CD8-positive, alpha-beta memory T cell (primary cell): ENCODE data around the gene SLAIN1. TPM values are rescaled to one million over a fixed set of nuclear protein-coding genes. Genes with fewer than 3 reads are reported as not detected.

ENCODE experiments used
- CTCF ChIA-PET: fragments of 350-600 bp; sonication (Branson Sonifier 250); formaldehyde crosslinking; loops from one replicate; lab custom pipeline; 2021; ENCODE audit warnings: antibody characterized with exemption; lab: Charles Lee
- POLR2A ChIA-PET: fragments of 350-600 bp; sonication (Branson Sonifier 250); formaldehyde crosslinking; loops from one replicate; lab custom pipeline; 2021; ENCODE audit warnings: antibody characterized with exemption; lab: Charles Lee
- DNase-seq, 5 donors: peaks; one replicate each; pipeline versions ENCODE4 v3.0.0 to v3.0.0-alpha.2; 2020 to 2022; ENCODE audit warnings: mixed read lengths in 1 of 5
- H3K27ac ChIP-seq: one replicate; pipeline ENCODE4 v1.7.0; 2013; ENCODE audit warnings: low read depth, mild to moderate bottlenecking, low read length, moderate library complexity
- H3K27me3 ChIP-seq: 2 replicates; pipeline ENCODE4 v1.7.0; 2013; ENCODE audit warnings: low read length, mild to moderate bottlenecking; ENCODE audit not compliant: insufficient read depth, poor library complexity, severe bottlenecking
- H3K36me3 ChIP-seq: 2 replicates; pipeline ENCODE4 v1.7.0; 2013; ENCODE audit warnings: mild to moderate bottlenecking, low read length, moderate library complexity; ENCODE audit not compliant: insufficient read depth
- H3K4me1 ChIP-seq: 2 replicates; pipeline ENCODE4 v1.7.0; 2013; ENCODE audit warnings: mild to moderate bottlenecking, low read length, moderate library complexity; ENCODE audit not compliant: insufficient read depth
- H3K4me3 ChIP-seq: 2 replicates; pipeline ENCODE4 v1.7.0; 2013; ENCODE audit warnings: mild to moderate bottlenecking, low read length
- H3K9me3 ChIP-seq: 2 replicates; pipeline ENCODE4 v1.7.0; 2013; ENCODE audit warnings: mild to moderate bottlenecking, low read length
- H3K27ac Mint-ChIP-seq, 8 donors: one replicate each; pipeline ENCODE4 v1.8.0; 2020 to 2021; ENCODE audit warnings: mixed read lengths in 8 of 8, mild to moderate bottlenecking in 6 of 8, inconsistent platforms in 3 of 8, moderate library complexity in 3 of 8
- H3K27me3 Mint-ChIP-seq, 2 donors: one replicate each; pipeline ENCODE4 v1.8.0; 2020 to 2021; ENCODE audit warnings: mixed read lengths in 2 of 2, mild to moderate bottlenecking in 1 of 2, moderate library complexity in 1 of 2
- H3K36me3 Mint-ChIP-seq, 3 donors: one replicate each; pipeline ENCODE4 v1.8.0; 2020 to 2021; ENCODE audit warnings: mixed read lengths in 3 of 3, inconsistent platforms in 1 of 3, mild to moderate bottlenecking in 1 of 3
- H3K4me1 Mint-ChIP-seq, 3 donors: one replicate each; pipeline ENCODE4 v1.8.0; 2020 to 2021; ENCODE audit warnings: mixed read lengths in 3 of 3, inconsistent platforms in 1 of 3, mild to moderate bottlenecking in 1 of 3
- H3K4me3 Mint-ChIP-seq, 7 donors: one replicate each; pipeline ENCODE4 v1.8.0; 2020 to 2021; ENCODE audit warnings: mixed read lengths in 7 of 7, mild to moderate bottlenecking in 6 of 7, moderate library complexity in 4 of 7, inconsistent platforms in 2 of 7
- H3K9me3 Mint-ChIP-seq, 5 donors: one replicate each; pipeline ENCODE4 v1.8.0; 2020 to 2022; ENCODE audit warnings: mixed read lengths in 5 of 5, mild to moderate bottlenecking in 3 of 5, moderate library complexity in 2 of 5, inconsistent platforms in 1 of 5
- polyA plus RNA-seq: library from polyadenylated mRNA; unstranded; fragments of 300-500 nt; fragmentation: Illumina TruSeq; gene quantifications from one replicate; pipeline ENCODE4 v1.2.3, GENCODE V29; 2021
- total RNA-seq, 2 experiments: library from RNA; stranded (reverse); gene quantifications; one replicate each; pipeline ENCODE4 v1.2.3, GENCODE V29; 2021

SLAIN1 gene
- total and polyA plus RNA-seq, 3 experiments from 2014 or later, result 29.6 to 43.3 (median 31.8) TPM

DNA sequence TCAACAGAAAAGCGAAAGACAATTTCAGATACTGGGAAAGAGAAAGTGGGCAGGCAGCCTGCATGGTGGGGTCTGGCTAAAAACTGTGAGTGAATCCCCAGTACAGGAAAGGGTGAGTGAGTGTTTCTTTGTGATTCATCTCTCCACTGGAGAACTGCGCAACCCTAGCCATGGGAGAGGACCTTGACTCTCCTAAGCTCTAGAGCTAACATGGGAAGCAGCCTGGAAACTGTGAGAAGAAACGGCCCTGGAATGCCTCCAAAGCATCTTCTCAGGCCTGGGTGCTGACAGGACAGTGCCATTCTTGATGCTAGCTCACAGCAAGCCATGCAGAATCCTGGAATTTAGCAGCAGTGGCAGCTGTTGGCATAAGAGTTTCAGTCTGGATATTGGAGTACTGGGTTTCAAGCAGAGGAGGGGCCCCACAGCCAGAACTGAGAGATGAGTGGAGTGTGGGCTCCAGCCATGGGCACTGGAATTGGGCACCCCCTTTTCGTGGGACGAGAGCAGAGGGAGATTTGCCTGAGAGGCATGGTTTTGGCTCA is 18.7 kb upstream of the SLAIN1 start:
- H3K27ac Mint-ChIP-seq, result no peak overlapping the region
- Histone ChIP-seq H3K36me3 (no peaks in the 10 kb centered on the region), H3K27ac (no peak overlapping the region), H3K27me3 (peaks cover 6% of the 10 kb centered on the region), H3K9me3 (no peaks in the 10 kb centered on the region), H3K4me1 (no peaks in the 10 kb centered on the region), H3K4me3 (no peak overlapping the region)
- peaks cover 17 to 60% of the 10 kb centered on the region in 2 donors for H3K27me3 Mint-ChIP-seq
- no peaks in the 10 kb centered on the region for H3K4me1 Mint-ChIP-seq
- no peaks in the 10 kb centered on the region for H3K36me3 Mint-ChIP-seq
- ChIA-PET POLR2A (no interaction called here), CTCF (no interaction called here)
- H3K9me3 Mint-ChIP-seq, result peaks cover 0 to 8% (median 2%) of the 10 kb centered on the region in 5 donors
- H3K4me3 Mint-ChIP-seq, result no peak overlapping the region
- DNase-seq, result no peak

DNA sequence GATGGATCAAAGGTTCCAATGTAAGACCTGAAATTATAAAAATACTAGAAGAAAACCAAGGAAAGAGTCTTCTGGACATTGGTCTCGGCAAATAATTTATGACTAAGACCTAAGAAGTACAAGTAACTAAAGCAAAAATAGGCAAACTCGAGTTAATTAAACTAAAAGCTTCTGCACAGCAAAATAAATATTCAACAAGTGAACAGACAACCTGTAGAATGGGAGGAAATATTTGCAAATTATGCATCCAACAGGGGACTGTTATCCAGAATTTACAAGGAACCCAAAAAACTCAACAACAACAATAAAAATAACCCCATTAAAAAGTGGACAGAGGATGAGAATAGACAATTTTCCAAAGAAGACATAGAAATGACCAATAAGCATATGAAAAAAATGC is 9.7 kb upstream of the SLAIN1 start:
- H3K9me3 Mint-ChIP-seq, result peaks cover 0 to 8% (median 7%) of the 10 kb centered on the region in 5 donors
- peaks cover 1 to 10% of the 10 kb centered on the region in 2 donors for H3K27me3 Mint-ChIP-seq
- no peak overlapping the region for H3K27ac Mint-ChIP-seq
- no peaks in the 10 kb centered on the region for H3K4me1 Mint-ChIP-seq
- peaks cover 0 to 5% (median 0%) of the 10 kb centered on the region in 3 donors for H3K36me3 Mint-ChIP-seq
- POLR2A ChIA-PET, result no interaction called here
- Histone ChIP-seq H3K27ac (no peak overlapping the region), H3K4me1 (no peaks in the 10 kb centered on the region), H3K36me3 (no peaks in the 10 kb centered on the region), H3K9me3 (no peaks in the 10 kb centered on the region), H3K27me3 (no peaks in the 10 kb centered on the region), H3K4me3 (no peak overlapping the region)
- CTCF ChIA-PET, result no interaction called here
- DNase-seq, result no peak
- no peak overlapping the region for H3K4me3 Mint-ChIP-seq

DNA sequence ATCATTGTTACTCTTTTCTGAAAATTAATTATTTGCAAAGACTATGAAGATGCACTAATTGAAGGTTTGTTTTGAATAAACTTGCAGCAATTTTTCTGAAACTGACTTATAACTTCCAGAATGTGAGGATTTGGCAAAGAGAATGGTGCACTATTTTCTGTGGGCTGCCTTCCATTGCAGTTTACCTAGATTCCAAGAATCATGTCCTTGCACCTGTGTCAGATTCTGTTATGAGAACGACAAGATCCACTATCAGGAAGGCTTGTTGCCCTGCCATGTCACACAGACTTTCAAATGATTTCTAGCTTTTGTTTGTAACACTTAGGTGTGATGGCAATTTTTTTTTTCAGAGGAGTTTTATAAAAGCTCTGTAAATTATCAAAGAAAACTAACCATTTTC is 5.6 kb upstream of the SLAIN1 start:
- Mint-ChIP-seq H3K9me3 (peaks cover 0 to 5% (median 0%) of the 10 kb centered on the region in 5 donors), H3K4me1 (peaks cover 14 to 22% (median 18%) of the 10 kb centered on the region in 3 donors), H3K27ac (no peak overlapping the region), H3K36me3 (no peaks in the 10 kb centered on the region), H3K4me3 (no peak overlapping the region), H3K27me3 (peaks cover 1 to 10% of the 10 kb centered on the region in 2 donors)
- ChIA-PET POLR2A (no interaction called here), CTCF (no interaction called here)
- DNase-seq, result no peak
- H3K36me3 ChIP-seq, result no peaks in the 10 kb centered on the region
- H3K9me3 ChIP-seq, result no peaks in the 10 kb centered on the region
- H3K4me1 ChIP-seq, result peaks cover 13% of the 10 kb centered on the region
- no peak overlapping the region for H3K4me3 ChIP-seq
- no peaks in the 10 kb centered on the region for H3K27me3 ChIP-seq
- no peak overlapping the region for H3K27ac ChIP-seq

DNA sequence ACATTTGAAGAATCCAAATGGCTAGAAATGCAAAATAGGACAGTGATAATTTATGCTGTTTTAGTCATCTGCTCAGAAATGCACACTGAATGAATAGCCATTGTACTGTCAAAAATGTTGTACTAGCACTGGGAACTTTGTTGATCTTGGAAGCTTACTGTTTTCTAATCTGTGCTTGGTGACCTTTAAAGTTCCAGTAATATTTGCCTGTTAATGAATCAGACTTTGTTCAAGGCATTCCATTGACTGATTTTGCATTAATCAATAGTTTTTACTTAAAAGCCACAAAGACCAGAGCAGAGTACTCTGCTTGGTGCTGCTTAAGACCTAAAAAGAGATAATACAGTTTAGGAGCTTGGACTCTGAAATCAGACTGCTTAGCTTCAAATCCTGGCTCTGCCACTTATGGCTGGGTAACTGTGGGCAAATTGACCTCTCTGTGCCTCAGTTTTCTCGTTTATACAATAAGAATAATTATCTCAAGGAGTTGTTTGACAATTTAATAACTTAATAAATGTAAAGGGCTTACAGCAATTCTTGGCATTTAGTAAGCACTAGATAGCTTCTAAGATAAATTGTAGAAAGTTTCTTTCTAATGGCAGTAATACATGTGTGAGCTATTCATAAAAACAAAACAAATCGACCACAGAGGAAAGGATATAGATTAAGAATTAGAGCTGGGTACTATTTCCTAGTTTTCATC is 4.6 kb upstream of the SLAIN1 start:
- peaks cover 17% of the 10 kb centered on the region for H3K4me1 ChIP-seq
- POLR2A ChIA-PET, result no interaction called here
- H3K27me3 ChIP-seq, result no peaks in the 10 kb centered on the region
- Mint-ChIP-seq H3K27ac (no peak overlapping the region), H3K4me3 (peak overlapping the region in 1 of 7 donors; percentile 27), H3K4me1 (peaks cover 17 to 25% (median 21%) of the 10 kb centered on the region in 3 donors), H3K36me3 (peaks cover 0 to 2% (median 0%) of the 10 kb centered on the region in 3 donors), H3K9me3 (no peaks in the 10 kb centered on the region), H3K27me3 (peaks cover 1 to 2% of the 10 kb centered on the region in 2 donors)
- H3K9me3 ChIP-seq, result no peaks in the 10 kb centered on the region
- CTCF ChIA-PET, result no interaction called here
- H3K36me3 ChIP-seq, result no peaks in the 10 kb centered on the region
- no peak for DNase-seq
- no peak overlapping the region for H3K4me3 ChIP-seq
- no peak overlapping the region for H3K27ac ChIP-seq

DNA sequence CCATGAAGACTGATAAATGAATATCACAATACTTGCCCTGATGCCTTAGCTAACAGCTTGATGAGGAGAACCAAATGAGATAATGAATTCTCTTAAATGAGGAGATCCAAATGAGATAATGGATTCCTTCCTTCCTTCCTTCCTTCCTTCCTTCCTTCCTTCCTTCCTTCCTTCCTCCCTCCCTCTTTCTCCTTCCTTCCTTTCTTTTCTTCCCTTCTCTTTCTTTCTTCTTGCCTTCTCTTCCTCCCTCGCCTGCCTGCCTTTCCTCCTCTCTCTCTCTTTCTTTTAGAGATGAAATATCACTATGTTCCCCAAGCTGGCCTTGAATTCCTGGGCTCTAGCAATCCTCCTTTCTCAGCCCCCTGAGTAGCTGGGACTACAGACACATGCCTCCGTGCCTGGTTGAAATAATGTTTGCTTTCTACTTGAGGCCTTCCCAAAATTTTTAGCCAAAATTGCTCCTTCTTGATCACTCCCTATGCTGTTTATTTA is 4.0 kb upstream of the SLAIN1 start:
- Mint-ChIP-seq H3K36me3 (peaks cover 0 to 2% (median 0%) of the 10 kb centered on the region in 3 donors), H3K4me3 (peak overlapping the region in 1 of 7 donors; percentile 27), H3K27me3 (peaks cover 0 to 1% of the 10 kb centered on the region in 2 donors), H3K27ac (peak overlapping the region in 2 of 8 donors; percentile 16 to 59), H3K9me3 (no peaks in the 10 kb centered on the region), H3K4me1 (peaks cover 17 to 25% (median 21%) of the 10 kb centered on the region in 3 donors)
- Histone ChIP-seq H3K27ac (no peak overlapping the region), H3K4me1 (peaks cover 17% of the 10 kb centered on the region), H3K36me3 (no peaks in the 10 kb centered on the region), H3K27me3 (no peaks in the 10 kb centered on the region), H3K9me3 (no peaks in the 10 kb centered on the region), H3K4me3 (no peak overlapping the region)
- ChIA-PET CTCF (no interaction called here), POLR2A (no interaction called here)
- no peak for DNase-seq

DNA sequence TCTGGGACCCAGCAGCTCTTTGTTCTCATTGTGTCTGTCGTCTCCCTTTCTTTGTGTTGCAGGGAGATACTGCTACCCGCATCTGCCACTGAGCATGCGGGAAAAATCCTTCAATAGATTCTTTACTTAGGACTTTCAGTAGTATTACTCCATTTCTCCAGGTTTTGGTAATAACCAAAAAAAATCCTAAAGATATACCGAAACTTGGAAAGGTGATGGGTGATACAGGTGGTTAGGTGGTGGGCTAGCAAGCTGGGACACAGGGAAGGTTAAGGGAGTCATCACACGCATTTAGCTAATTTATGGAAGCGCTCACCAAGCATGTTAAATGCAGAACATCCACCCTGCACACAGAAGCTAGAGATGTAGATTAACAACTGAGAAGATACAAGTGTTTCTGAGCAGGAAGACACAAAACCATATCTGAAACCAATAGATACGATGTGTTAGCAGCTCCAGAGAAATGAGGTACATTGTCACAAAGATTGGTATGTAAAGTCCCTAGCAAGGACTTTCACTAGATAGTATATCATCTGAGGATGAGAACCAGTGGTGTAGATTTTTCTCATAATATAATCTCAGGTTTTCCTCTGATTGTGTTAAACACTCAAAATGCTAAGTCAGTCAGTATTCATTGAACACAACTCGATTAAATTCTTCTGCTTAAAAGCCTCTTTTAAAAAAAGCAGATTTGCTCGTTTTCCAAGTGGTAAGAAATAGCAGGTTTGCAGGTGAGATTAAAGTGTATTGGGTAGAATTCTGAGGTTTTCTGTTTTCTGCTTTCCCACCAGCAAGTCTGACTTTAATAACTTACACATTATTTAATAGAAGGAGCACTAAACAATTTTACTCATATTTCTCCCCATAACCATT is 1.2 kb upstream of the SLAIN1 start:
- no peaks in the 10 kb centered on the region for H3K36me3 ChIP-seq
- peak in 2 of 5 donors; percentile 49 to 65 for DNase-seq
- H3K9me3 ChIP-seq, result no peaks in the 10 kb centered on the region
- peak overlapping the region; percentile 46 to 92 (median 88) for H3K27ac Mint-ChIP-seq
- H3K4me3 Mint-ChIP-seq, result peak overlapping the region; percentile 82 to 96 (median 92)
- H3K4me3 ChIP-seq, result peak overlapping the region; percentile 88
- H3K27me3 Mint-ChIP-seq, result peaks cover 0 to 1% of the 10 kb centered on the region in 2 donors
- peaks cover 35% of the 10 kb centered on the region for H3K4me1 ChIP-seq
- POLR2A ChIA-PET, result interaction anchor here (0.5 to 0.9 kb wide), 2 partner anchors 44 to 366 kb away, joined by 3 to 5 read pairs; no protein-coding TSS in a partner anchor
- peaks cover 37 to 48% (median 47%) of the 10 kb centered on the region in 3 donors for H3K4me1 Mint-ChIP-seq
- H3K9me3 Mint-ChIP-seq, result peaks cover 0 to 2% (median 0%) of the 10 kb centered on the region in 5 donors
- CTCF ChIA-PET, result interaction anchor here (1.0 kb wide), 1 partner anchor 661 kb away, joined by 3 read pairs; no protein-coding TSS in a partner anchor
- peak overlapping the region; percentile 57 for H3K27ac ChIP-seq
- H3K27me3 ChIP-seq, result no peaks in the 10 kb centered on the region
- peaks cover 0 to 6% (median 0%) of the 10 kb centered on the region in 3 donors for H3K36me3 Mint-ChIP-seq

DNA sequence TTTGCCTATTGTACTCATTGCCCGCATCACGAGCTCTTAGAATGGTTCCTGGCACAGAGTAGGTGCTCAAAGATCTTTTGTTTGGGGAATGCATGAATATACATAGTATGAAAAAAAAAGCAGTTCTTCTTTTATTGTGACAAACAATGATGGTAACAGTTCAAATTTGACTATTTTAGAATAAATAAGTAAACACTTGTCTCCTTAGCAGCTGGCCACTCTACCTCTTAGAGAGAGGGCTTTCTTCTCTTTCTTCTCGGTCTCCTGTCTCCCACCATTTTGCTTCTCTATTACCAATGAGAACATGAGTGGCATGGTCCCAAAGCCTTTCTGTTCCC is 639 bp upstream of the SLAIN1 start:
- H3K9me3 ChIP-seq, result no peaks in the 10 kb centered on the region
- no peaks in the 10 kb centered on the region for H3K27me3 ChIP-seq
- peaks cover 35% of the 10 kb centered on the region for H3K4me1 ChIP-seq
- H3K36me3 ChIP-seq, result no peaks in the 10 kb centered on the region
- peak overlapping the region; percentile 82 to 96 (median 92) for H3K4me3 Mint-ChIP-seq
- H3K4me1 Mint-ChIP-seq, result peaks cover 37 to 48% (median 47%) of the 10 kb centered on the region in 3 donors
- H3K27me3 Mint-ChIP-seq, result peaks cover 0 to 1% of the 10 kb centered on the region in 2 donors
- H3K36me3 Mint-ChIP-seq, result peaks cover 0 to 6% (median 0%) of the 10 kb centered on the region in 3 donors
- ChIA-PET POLR2A (interaction anchor here (0.9 to 1.3 kb wide), 2 partner anchors 366 to 370 kb away, joined by 3 read pairs; partner anchors contain the start of gene MYCBP2), CTCF (interaction anchor here (1.0 kb wide), 1 partner anchor 662 kb away, joined by 3 read pairs; no protein-coding TSS in a partner anchor)
- H3K4me3 ChIP-seq, result peak overlapping the region; percentile 88
- peaks cover 0 to 2% (median 0%) of the 10 kb centered on the region in 5 donors for H3K9me3 Mint-ChIP-seq
- peak in 1 of 5 donors; percentile 27 for DNase-seq
- H3K27ac Mint-ChIP-seq, result peak overlapping the region; percentile 46 to 95 (median 90)
- peak overlapping the region; percentile 57 for H3K27ac ChIP-seq
